NCI-H524 (cell line): ENCODE data around the gene CORO2B.

Experiments used
- DNase-seq, 2 experiments: peaks; one replicate each; lab custom pipeline; 2025; lab: John Stamatoyannopoulos, UW

CORO2B gene

GRCh38 chr15:68604840-68605478, 26.2 kb downstream of the CORO2B start:
- DNase-seq: peak; percentile 95 to 96

- DNase-seq: no peak
These were observed 27.6 kb downstream of the CORO2B start for GRCh38 chr15:68606375-68606774.

- DNase-seq: no peak
These were observed 29.5 kb downstream of the CORO2B start for GRCh38 chr15:68608206-68608843.

GRCh38 chr15:68608844-68609232, 30.0 kb downstream of the CORO2B start:
- DNase-seq: no peak

- DNase-seq: no peak
These were observed 30.8 kb downstream of the CORO2B start for GRCh38 chr15:68609629-68610028.

- no peak for DNase-seq
These were observed 32.0 kb downstream of the CORO2B start for GRCh38 chr15:68610825-68611224.

GRCh38 chr15:68612503-68612902, 33.7 kb downstream of the CORO2B start:
- DNase-seq: no peak

GRCh38 chr15:68612979-68613740, 34.4 kb downstream of the CORO2B start:
- no peak for DNase-seq

GRCh38 chr15:68614286-68615035, 35.7 kb downstream of the CORO2B start:
- DNase-seq: no peak

- no peak for DNase-seq
These were observed 36.5 kb downstream of the CORO2B start for GRCh38 chr15:68615301-68615700.

- DNase-seq: no peak
These were observed 37.0 kb downstream of the CORO2B start for GRCh38 chr15:68615811-68616210.

- no peak for DNase-seq
These were observed 37.6 kb downstream of the CORO2B start for GRCh38 chr15:68616397-68616796.

- no peak for DNase-seq
These were observed 38.2 kb downstream of the CORO2B start for GRCh38 chr15:68617001-68617400.

GRCh38 chr15:68617777-68618176, 39.0 kb downstream of the CORO2B start:
- no peak for DNase-seq

- peak; percentile 97 to 98 for DNase-seq
These were observed 39.6 kb downstream of the CORO2B start for GRCh38 chr15:68618394-68618793.

GRCh38 chr15:68618908-68619698, 40.3 kb downstream of the CORO2B start:
- peak; percentile 58 to 80 for DNase-seq

- peak; percentile 96 to 99 for DNase-seq
These were observed 42.1 kb downstream of the CORO2B start for GRCh38 chr15:68620721-68621527.

GRCh38 chr15:68621535-68621934, 42.7 kb downstream of the CORO2B start:
- DNase-seq: peak in 1 of 2 experiments; percentile 49

GRCh38 chr15:68623301-68623892, 44.6 kb downstream of the CORO2B start:
- DNase-seq: peak; percentile 89 to 93

GRCh38 chr15:68625853-68626252, 47.1 kb downstream of the CORO2B start:
- no peak for DNase-seq
